Measurements from ENCODE around the gene LAMA4. TPM values are rescaled to one million over a fixed set of nuclear protein-coding genes. Genes with fewer than 3 reads are reported as not detected.
A peak's percentile ranks its signal among the peaks of the same experiment; 100 is the strongest.

LAMA4 gene
- total RNA-seq, 6 experiments from 2014 or later = 80.6 to 130 (median 89.8) TPM

GRCh38 chr6:112085286-112086065 lies 168.9 kb downstream of the LAMA4 start:
- DNase-seq = no peak
- Mint-ChIP-seq H3K9me3 (no peaks in the 10 kb centered on the region), H3K36me3 (ENCODE audit: low read depth) (no peaks in the 10 kb centered on the region), H3K4me1 (ENCODE audit: low read depth) (peaks cover 10% of the 10 kb centered on the region), H3K27me3 (ENCODE audit: insufficient read depth) (no peaks in the 10 kb centered on the region; the same call in 1 of the 2 replicates), H3K27ac (no peak overlapping the region), H3K4me3 (peak overlapping the region; percentile 46)
- TF ChIP-seq, protein P1, sequence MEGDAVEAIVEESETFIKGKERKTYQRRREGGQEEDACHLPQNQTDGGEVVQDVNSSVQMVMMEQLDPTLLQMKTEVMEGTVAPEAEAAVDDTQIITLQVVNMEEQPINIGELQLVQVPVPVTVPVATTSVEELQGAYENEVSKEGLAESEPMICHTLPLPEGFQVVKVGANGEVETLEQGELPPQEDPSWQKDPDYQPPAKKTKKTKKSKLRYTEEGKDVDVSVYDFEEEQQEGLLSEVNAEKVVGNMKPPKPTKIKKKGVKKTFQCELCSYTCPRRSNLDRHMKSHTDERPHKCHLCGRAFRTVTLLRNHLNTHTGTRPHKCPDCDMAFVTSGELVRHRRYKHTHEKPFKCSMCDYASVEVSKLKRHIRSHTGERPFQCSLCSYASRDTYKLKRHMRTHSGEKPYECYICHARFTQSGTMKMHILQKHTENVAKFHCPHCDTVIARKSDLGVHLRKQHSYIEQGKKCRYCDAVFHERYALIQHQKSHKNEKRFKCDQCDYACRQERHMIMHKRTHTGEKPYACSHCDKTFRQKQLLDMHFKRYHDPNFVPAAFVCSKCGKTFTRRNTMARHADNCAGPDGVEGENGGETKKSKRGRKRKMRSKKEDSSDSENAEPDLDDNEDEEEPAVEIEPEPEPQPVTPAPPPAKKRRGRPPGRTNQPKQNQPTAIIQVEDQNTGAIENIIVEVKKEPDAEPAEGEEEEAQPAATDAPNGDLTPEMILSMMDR (IDR thresholded peaks at IDR 0.05) = no peak

GRCh38 chr6:112081569-112081968 lies 172.8 kb downstream of the LAMA4 start:
- Mint-ChIP-seq H3K4me3 (no peak overlapping the region), H3K27ac (no peak overlapping the region), H3K4me1 (ENCODE audit: low read depth) (peaks cover 10% of the 10 kb centered on the region), H3K9me3 (no peaks in the 10 kb centered on the region), H3K36me3 (ENCODE audit: low read depth) (no peaks in the 10 kb centered on the region), H3K27me3 (ENCODE audit: insufficient read depth) (no peaks in the 10 kb centered on the region; the same call in 1 of the 2 replicates)
- TF ChIP-seq, protein P1 (IDR thresholded peaks at IDR 0.05) = no peak
- DNase-seq = no peak

GRCh38 chr6:112066606-112067005 lies 187.8 kb downstream of the LAMA4 start:
- DNase-seq = no peak
- Mint-ChIP-seq H3K36me3 (ENCODE audit: low read depth) (peaks cover 2% of the 10 kb centered on the region; the same call in 1 of the 2 replicates), H3K4me3 (no peak overlapping the region), H3K9me3 (no peaks in the 10 kb centered on the region), H3K4me1 (ENCODE audit: low read depth) (peaks cover 16% of the 10 kb centered on the region), H3K27me3 (ENCODE audit: insufficient read depth) (no peaks in the 10 kb centered on the region), H3K27ac (no peak overlapping the region)
- TF ChIP-seq, protein P1 (IDR thresholded peaks at IDR 0.05) = no peak

GRCh38 chr6:112065426-112065986 lies 188.9 kb downstream of the LAMA4 start:
- no peaks in the 10 kb centered on the region for H3K36me3 Mint-ChIP-seq (ENCODE audit: low read depth)
- no peaks in the 10 kb centered on the region for H3K27me3 Mint-ChIP-seq (ENCODE audit: insufficient read depth)
- TF ChIP-seq, protein P1 (IDR thresholded peaks at IDR 0.05) = no peak
- H3K9me3 Mint-ChIP-seq = no peaks in the 10 kb centered on the region
- no peak overlapping the region for H3K4me3 Mint-ChIP-seq
- H3K27ac Mint-ChIP-seq = no peak overlapping the region
- peaks cover 18% of the 10 kb centered on the region for H3K4me1 Mint-ChIP-seq (ENCODE audit: low read depth)
- DNase-seq = no peak

DNA sequence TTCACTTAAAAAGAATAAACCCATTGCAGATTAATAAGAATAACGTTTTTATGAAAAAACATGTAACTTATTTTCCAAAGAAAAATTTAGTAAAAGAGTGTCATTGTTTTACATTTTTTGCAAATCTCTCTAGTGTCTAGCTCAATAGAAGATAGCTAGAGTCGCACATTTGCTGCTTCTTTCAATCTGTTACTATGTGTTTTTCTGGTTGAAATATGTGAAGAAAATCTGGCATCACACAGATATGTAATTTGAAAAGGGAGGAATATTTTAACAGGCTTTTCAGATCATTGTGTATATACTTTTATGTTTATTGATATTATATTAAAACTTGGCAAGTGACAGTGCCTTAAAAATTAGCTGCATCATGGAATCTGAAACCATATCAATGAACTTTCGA lies 191.4 kb downstream of the LAMA4 start:
- DNase-seq = no peak
- TF ChIP-seq, protein P1 (IDR thresholded peaks at IDR 0.05) = no peak
- Mint-ChIP-seq H3K9me3 (no peaks in the 10 kb centered on the region), H3K27ac (no peak overlapping the region), H3K36me3 (ENCODE audit: low read depth) (no peaks in the 10 kb centered on the region), H3K27me3 (ENCODE audit: insufficient read depth) (no peaks in the 10 kb centered on the region), H3K4me1 (ENCODE audit: low read depth) (peaks cover 18% of the 10 kb centered on the region), H3K4me3 (no peak overlapping the region)

Data from HFFc6 (cell line).